ENCODE measurements around the gene NHS. TPM values are rescaled to one million over a fixed set of nuclear protein-coding genes. Genes with fewer than 3 reads are reported as not detected.

Gene NHS
- total RNA-seq, 4 donors from 2014 or later = 5.0 to 8.7 (median 6.2) TPM

- TF ChIP-seq EP300 (IDR thresholded peaks at IDR 0.05) (no peak), POLR2AphosphoS5 (IDR thresholded peaks at IDR 0.05) (no peak), CTCF (IDR thresholded peaks at IDR 0.05) (no peak), POLR2A (IDR thresholded peaks at IDR 0.05; ENCODE audit: low read depth) (no peak)
- Histone ChIP-seq H3K9me3 (no peaks in the 10 kb centered on the region), H3K4me1 (no peaks in the 10 kb centered on the region), H3K27ac (replicated peaks in 1 of 4) (no peak overlapping the region), H3K36me3 (no peaks in the 10 kb centered on the region), H3K4me3 (no peak overlapping the region), H3K27me3 (peaks cover 0 to 2% (median 0%) of the 10 kb centered on the region in 4 donors)
- 67% methylated on average over 8 of the region's 8 CpGs for WGBS
- DNase-seq (ENCODE audit: extremely low spot score) = no peak
- intact Hi-C loops (cut with DNase I) = no loop called here
Observed at GRCh38 chrX:17773221-17773876, 398.3 kb downstream of the NHS start.

- WGBS = 68% methylated on average over 1 of the region's 1 CpG
- Histone ChIP-seq H3K4me3 (no peak overlapping the region), H3K4me1 (no peaks in the 10 kb centered on the region), H3K27ac (replicated peaks in 1 of 4) (no peak overlapping the region), H3K9me3 (no peaks in the 10 kb centered on the region), H3K36me3 (no peaks in the 10 kb centered on the region), H3K27me3 (no peaks in the 10 kb centered on the region)
- TF ChIP-seq POLR2AphosphoS5 (IDR thresholded peaks at IDR 0.05) (no peak), EP300 (IDR thresholded peaks at IDR 0.05) (no peak), POLR2A (IDR thresholded peaks at IDR 0.05; ENCODE audit: low read depth) (no peak), CTCF (IDR thresholded peaks at IDR 0.05) (no peak)
- peak; percentile 21 for DNase-seq (ENCODE audit: extremely low spot score)
- intact Hi-C loops (cut with DNase I) = no loop called here
Observed at GRCh38 chrX:17774053-17774452, 399.1 kb downstream of the NHS start.

- TF ChIP-seq POLR2AphosphoS5 (IDR thresholded peaks at IDR 0.05) (no peak), POLR2A (IDR thresholded peaks at IDR 0.05; ENCODE audit: low read depth) (no peak), EP300 (IDR thresholded peaks at IDR 0.05) (no peak), CTCF (IDR thresholded peaks at IDR 0.05) (no peak)
- Histone ChIP-seq H3K4me1 (no peaks in the 10 kb centered on the region), H3K27me3 (no peaks in the 10 kb centered on the region), H3K27ac (replicated peaks in 1 of 4) (no peak overlapping the region), H3K9me3 (no peaks in the 10 kb centered on the region), H3K4me3 (no peak overlapping the region), H3K36me3 (no peaks in the 10 kb centered on the region)
- WGBS = 65% methylated on average over 2 of the region's 2 CpGs
- intact Hi-C loops (cut with DNase I) = no loop called here
- DNase-seq (ENCODE audit: extremely low spot score) = no peak
Observed at GRCh38 chrX:17778997-17779396, 404.0 kb downstream of the NHS start.

GRCh38 chrX:17779434-17779833, 404.4 kb downstream of the NHS start:
- Histone ChIP-seq H3K4me3 (no peak overlapping the region), H3K27me3 (no peaks in the 10 kb centered on the region), H3K9me3 (no peaks in the 10 kb centered on the region), H3K27ac (replicated peaks in 1 of 4) (no peak overlapping the region), H3K4me1 (no peaks in the 10 kb centered on the region), H3K36me3 (no peaks in the 10 kb centered on the region)
- DNase-seq (ENCODE audit: extremely low spot score) = no peak
- 78% methylated on average over 4 of the region's 4 CpGs for WGBS
- intact Hi-C loops (cut with DNase I) = no loop called here
- TF ChIP-seq EP300 (IDR thresholded peaks at IDR 0.05) = no peak
- no peak for TF ChIP-seq CTCF (IDR thresholded peaks at IDR 0.05)
- no peak for TF ChIP-seq POLR2AphosphoS5 (IDR thresholded peaks at IDR 0.05)
- no peak for TF ChIP-seq POLR2A (IDR thresholded peaks at IDR 0.05; ENCODE audit: low read depth)

Small RNA genes lying within 50 kb of the gene (small RNA-seq; reads per million reads assigned to genes)
- gene MIR4768 (0 reads per million in 3 donors), gene RF01210 (0 reads per million in 3 donors)

Data from esophagus muscularis mucosa (tissue), 4 donors.